Astrocyte (in vitro differentiated cells and primary cell): ENCODE measurements around the gene FAM170B. TPM values are rescaled to one million over a fixed set of nuclear protein-coding genes. Genes with fewer than 3 reads are reported as not detected.

ENCODE experiments used
- DNase-seq: peaks from one replicate; pipeline ENCODE4 v3.0.0-alpha.2; 2010; ENCODE audit warnings: low read depth
- FAIRE-seq: peaks from 2 replicates; lab custom pipeline; 2011; peaks lifted over from hg19 to GRCh38; lab: Jason Lieb, UNC
- H2AFZ ChIP-seq: 2 replicates; pipeline ENCODE4 v1.6.0; 2012; ENCODE audit warnings: low read depth, low read length, inconsistent platforms
- H3K27ac ChIP-seq: 2 replicates; pipeline ENCODE4 v1.5.1; 2011; ENCODE audit warnings: low read depth, low read length, inconsistent platforms
- H3K27me3 ChIP-seq: 2 replicates; pipeline ENCODE4 v1.6.0; 2011; ENCODE audit warnings: low read length, inconsistent platforms; ENCODE audit not compliant: insufficient read depth
- H3K36me3 ChIP-seq: 2 replicates; pipeline ENCODE4 v1.5.1; 2011; ENCODE audit warnings: low read length, inconsistent platforms; ENCODE audit not compliant: insufficient read depth
- H3K4me1 ChIP-seq: 2 replicates; pipeline ENCODE4 v1.5.1; 2011; ENCODE audit warnings: low read length, inconsistent platforms; ENCODE audit not compliant: insufficient read depth
- H3K4me2 ChIP-seq: 2 replicates; pipeline ENCODE4 v1.6.0; 2012; ENCODE audit warnings: low read length, inconsistent platforms
- H3K4me3 ChIP-seq: 2 replicates; pipeline ENCODE4 v1.5.1; 2011; ENCODE audit warnings: low read depth, mild to moderate bottlenecking, low read length, inconsistent platforms; ENCODE audit not compliant: insufficient read depth
- H3K79me2 ChIP-seq: 2 replicates; pipeline ENCODE4 v1.6.0; 2012; ENCODE audit warnings: mild to moderate bottlenecking, low read length, inconsistent platforms; ENCODE audit not compliant: insufficient read depth
- H3K9ac ChIP-seq: 2 replicates; pipeline ENCODE4 v1.6.0; 2012; ENCODE audit warnings: mild to moderate bottlenecking, low read length, inconsistent platforms
- H3K9me3 ChIP-seq: 2 replicates; pipeline ENCODE4 v1.5.1; 2012; ENCODE audit warnings: low read depth, mild to moderate bottlenecking, low read length, inconsistent platforms; ENCODE audit not compliant: insufficient read depth
- H4K20me1 ChIP-seq: 2 replicates; pipeline ENCODE4 v1.6.0; 2012; ENCODE audit warnings: low read length, inconsistent platforms; ENCODE audit not compliant: insufficient read depth
- H3K27ac Mint-ChIP-seq: one replicate; pipeline ENCODE4 v1.8.0; 2021; ENCODE audit warnings: mild to moderate bottlenecking, mixed read lengths; ENCODE audit not compliant: unreplicated experiment
- H3K27me3 Mint-ChIP-seq: one replicate; pipeline ENCODE4 v1.8.0; 2021; ENCODE audit warnings: low read depth, mixed read lengths; ENCODE audit not compliant: unreplicated experiment
- H3K36me3 Mint-ChIP-seq: one replicate; pipeline ENCODE4 v1.8.0; 2021; ENCODE audit warnings: low read depth, mixed read lengths; ENCODE audit not compliant: unreplicated experiment
- H3K4me1 Mint-ChIP-seq: one replicate; pipeline ENCODE4 v1.8.0; 2021; ENCODE audit warnings: low read depth, mixed read lengths; ENCODE audit not compliant: unreplicated experiment
- H3K4me3 Mint-ChIP-seq: one replicate; pipeline ENCODE4 v1.8.0; 2021; ENCODE audit warnings: mild to moderate bottlenecking, moderate library complexity, mixed read lengths; ENCODE audit not compliant: unreplicated experiment
- H3K9me3 Mint-ChIP-seq: one replicate; pipeline ENCODE4 v1.8.0; 2021; ENCODE audit warnings: mild to moderate bottlenecking, mixed read lengths; ENCODE audit not compliant: unreplicated experiment
- EZH2 ChIP-seq: IDR thresholded peaks from 2 replicates; pipeline ENCODE4 v1.6.1; 2012; ENCODE audit warnings: mild to moderate bottlenecking, low read length, inconsistent platforms; ENCODE audit not compliant: insufficient read depth
- total RNA-seq: library from RNA; stranded (reverse); gene quantifications from 2 replicates; pipeline ENCODE4 v1.2.1, GENCODE V29; 2021
- TF ChIP-seq, protein P1 (sequence below): IDR thresholded peaks from 2 replicates; pipeline ENCODE4 v1.5.1; 2011; ENCODE audit warnings: low read depth, mild to moderate bottlenecking, inconsistent platforms, low read length, moderate library complexity; ENCODE audit not compliant: insufficient read depth

The FAM170B gene
- total RNA-seq, 1 donor from 2014 or later: not detected

- no peaks in the 10 kb centered on the region for H4K20me1 ChIP-seq
- H3K4me1 ChIP-seq: peaks cover 7% of the 10 kb centered on the region
- no peak for DNase-seq
- peaks cover 56% of the 10 kb centered on the region for H3K27me3 Mint-ChIP-seq
- no peaks in the 10 kb centered on the region for H3K27me3 ChIP-seq
- H3K9me3 ChIP-seq: no peaks in the 10 kb centered on the region
- H3K4me2 ChIP-seq: no peak overlapping the region
- no peaks in the 10 kb centered on the region for H3K79me2 ChIP-seq
- H2AFZ ChIP-seq: no peak overlapping the region
- peaks cover 2% of the 10 kb centered on the region for H3K9me3 Mint-ChIP-seq
- H3K36me3 Mint-ChIP-seq: peaks cover 3% of the 10 kb centered on the region
- no peak for FAIRE-seq
- no peak overlapping the region for H3K4me3 Mint-ChIP-seq
- H3K27ac Mint-ChIP-seq: no peak overlapping the region
- no peak overlapping the region for H3K9ac ChIP-seq
- TF ChIP-seq EZH2: no peak
- TF ChIP-seq, protein P1, sequence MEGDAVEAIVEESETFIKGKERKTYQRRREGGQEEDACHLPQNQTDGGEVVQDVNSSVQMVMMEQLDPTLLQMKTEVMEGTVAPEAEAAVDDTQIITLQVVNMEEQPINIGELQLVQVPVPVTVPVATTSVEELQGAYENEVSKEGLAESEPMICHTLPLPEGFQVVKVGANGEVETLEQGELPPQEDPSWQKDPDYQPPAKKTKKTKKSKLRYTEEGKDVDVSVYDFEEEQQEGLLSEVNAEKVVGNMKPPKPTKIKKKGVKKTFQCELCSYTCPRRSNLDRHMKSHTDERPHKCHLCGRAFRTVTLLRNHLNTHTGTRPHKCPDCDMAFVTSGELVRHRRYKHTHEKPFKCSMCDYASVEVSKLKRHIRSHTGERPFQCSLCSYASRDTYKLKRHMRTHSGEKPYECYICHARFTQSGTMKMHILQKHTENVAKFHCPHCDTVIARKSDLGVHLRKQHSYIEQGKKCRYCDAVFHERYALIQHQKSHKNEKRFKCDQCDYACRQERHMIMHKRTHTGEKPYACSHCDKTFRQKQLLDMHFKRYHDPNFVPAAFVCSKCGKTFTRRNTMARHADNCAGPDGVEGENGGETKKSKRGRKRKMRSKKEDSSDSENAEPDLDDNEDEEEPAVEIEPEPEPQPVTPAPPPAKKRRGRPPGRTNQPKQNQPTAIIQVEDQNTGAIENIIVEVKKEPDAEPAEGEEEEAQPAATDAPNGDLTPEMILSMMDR: no peak
- H3K36me3 ChIP-seq: no peaks in the 10 kb centered on the region
- H3K4me3 ChIP-seq: no peak overlapping the region
- H3K4me1 Mint-ChIP-seq: peaks cover 1% of the 10 kb centered on the region
- no peak overlapping the region for H3K27ac ChIP-seq
Observed at GRCh38 chr10:49112851-49113250, 21.0 kb downstream of the FAM170B start.

- H3K27me3 ChIP-seq: no peaks in the 10 kb centered on the region
- H3K27ac ChIP-seq: no peak overlapping the region
- H3K9me3 ChIP-seq: no peaks in the 10 kb centered on the region
- no peaks in the 10 kb centered on the region for H3K79me2 ChIP-seq
- Mint-ChIP-seq H3K36me3 (peaks cover 3% of the 10 kb centered on the region), H3K4me3 (no peak overlapping the region), H3K4me1 (no peaks in the 10 kb centered on the region), H3K9me3 (peaks cover 3% of the 10 kb centered on the region), H3K27me3 (peaks cover 56% of the 10 kb centered on the region), H3K27ac (no peak overlapping the region)
- no peaks in the 10 kb centered on the region for H3K36me3 ChIP-seq
- H3K4me3 ChIP-seq: no peak overlapping the region
- TF ChIP-seq, protein P1: no peak
- no peak for TF ChIP-seq EZH2
- H3K4me1 ChIP-seq: peaks cover 7% of the 10 kb centered on the region
- no peak for FAIRE-seq
- DNase-seq: no peak
- no peak overlapping the region for H3K4me2 ChIP-seq
- H3K9ac ChIP-seq: no peak overlapping the region
- no peaks in the 10 kb centered on the region for H4K20me1 ChIP-seq
- H2AFZ ChIP-seq: no peak overlapping the region
Observed at GRCh38 chr10:49112098-49112497, 21.7 kb downstream of the FAM170B start.

- DNase-seq: no peak
- peaks cover 3% of the 10 kb centered on the region for H3K36me3 Mint-ChIP-seq
- H3K27ac Mint-ChIP-seq: no peak overlapping the region
- no peak overlapping the region for H2AFZ ChIP-seq
- no peak overlapping the region for H3K4me3 Mint-ChIP-seq
- H3K4me2 ChIP-seq: no peak overlapping the region
- peaks cover 7% of the 10 kb centered on the region for H3K4me1 ChIP-seq
- no peaks in the 10 kb centered on the region for H3K36me3 ChIP-seq
- no peaks in the 10 kb centered on the region for H3K79me2 ChIP-seq
- H3K27me3 ChIP-seq: no peaks in the 10 kb centered on the region
- no peak overlapping the region for H3K4me3 ChIP-seq
- H4K20me1 ChIP-seq: no peaks in the 10 kb centered on the region
- no peaks in the 10 kb centered on the region for H3K4me1 Mint-ChIP-seq
- peaks cover 4% of the 10 kb centered on the region for H3K9me3 Mint-ChIP-seq
- H3K27ac ChIP-seq: no peak overlapping the region
- no peak for FAIRE-seq
- no peak for TF ChIP-seq EZH2
- TF ChIP-seq, protein P1: no peak
- H3K27me3 Mint-ChIP-seq: peaks cover 62% of the 10 kb centered on the region
- H3K9me3 ChIP-seq: no peaks in the 10 kb centered on the region
- no peak overlapping the region for H3K9ac ChIP-seq
Observed at GRCh38 chr10:49111320-49111698, 22.5 kb downstream of the FAM170B start.
